ENCODE results near the gene CCDC51.

GRCh38 chr3:48411606-48412374, 28.1 kb downstream of the CCDC51 start:
- no peak for TF ChIP-seq CTCF (conservative IDR thresholded peaks at IDR 0.05; ENCODE audit: low read depth, low read length)
- no peak for TF ChIP-seq EZH2 (IDR thresholded peaks at IDR 0.05; ENCODE audit: borderline replicate concordance, low read depth, low read length, poor library complexity, severe bottlenecking)
